ENCODE measurements around the gene PWWP2A.

PWWP2A gene

DNA sequence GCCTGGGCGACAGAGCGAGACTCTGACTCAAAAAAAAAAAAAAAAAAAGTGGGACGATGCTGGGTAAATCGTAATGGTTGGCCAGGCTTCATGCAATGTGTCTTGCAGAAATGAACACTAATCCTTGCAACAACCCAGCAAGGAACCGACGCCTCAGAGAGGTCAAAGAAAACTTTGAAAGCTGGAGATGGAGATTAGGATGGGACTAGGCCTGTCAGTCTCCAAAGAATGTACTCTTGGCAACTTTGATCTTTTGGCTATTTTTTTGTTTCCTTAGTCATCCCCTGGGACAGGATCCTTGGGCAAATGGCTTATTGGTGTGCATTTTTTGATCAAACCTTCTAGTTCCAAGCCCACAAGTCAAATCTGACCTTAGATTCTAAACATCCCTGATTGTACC lies 10.6 kb upstream of the PWWP2A start:
- H3K14ac ChIP-seq (ENCODE audit: low read length), result no peak overlapping the region
- H3K9ac ChIP-seq (ENCODE audit: low read length), result no peak overlapping the region
- H3K27me3 ChIP-seq (ENCODE audit: insufficient read depth, low read length), result no peaks in the 10 kb centered on the region
- no peaks in the 10 kb centered on the region for H3K4me1 ChIP-seq (ENCODE audit: control insufficient read depth in 1 of 2, insufficient read depth in 2 of 2, low read length in 2 of 2)
- peaks cover 2% of the 10 kb centered on the region for H3K9me3 ChIP-seq (ENCODE audit: insufficient read depth, low read depth, low read length)
- H3K4me2 ChIP-seq (ENCODE audit: low read length), result no peak overlapping the region
- no peaks in the 10 kb centered on the region for H3K36me3 ChIP-seq (ENCODE audit: control insufficient read depth in 1 of 2, insufficient read depth in 2 of 2, low read length in 2 of 2)
- DNase-seq, result no peak
- H2BK12ac ChIP-seq (ENCODE audit: low read length), result no peak overlapping the region
- no peaks in the 10 kb centered on the region for H3K79me1 ChIP-seq (ENCODE audit: low read length)
- H3K4ac ChIP-seq (ENCODE audit: low read depth, low read length), result no peak overlapping the region
- no peak overlapping the region for H3K4me3 ChIP-seq (ENCODE audit: low read depth, low read length)
- H4K8ac ChIP-seq (ENCODE audit: low read depth, low read length), result no peak overlapping the region
- H3K79me2 ChIP-seq (ENCODE audit: control insufficient read depth, insufficient read depth, low read length, poor library complexity), result no peaks in the 10 kb centered on the region
- no peak overlapping the region for H4K91ac ChIP-seq (ENCODE audit: low read depth, low read length)
- no peak overlapping the region for H4K12ac ChIP-seq (ENCODE audit: low read depth, low read length)
- H2BK5ac ChIP-seq (ENCODE audit: low read depth, low read length, poor library complexity), result no peak overlapping the region
- H2AFZ ChIP-seq (ENCODE audit: insufficient read depth, low read length, poor library complexity), result no peak overlapping the region
- WGBS (ENCODE audit: extremely low coverage, insufficient coverage, insufficient read length), result no CpG with 5 or more reads among the region's 6 CpGs
- no peak overlapping the region for H2BK120ac ChIP-seq (ENCODE audit: insufficient read depth, low read length, poor library complexity)
- no peak overlapping the region for H3K23ac ChIP-seq (ENCODE audit: low read length)
- H2AK5ac ChIP-seq (ENCODE audit: low read length), result no peak overlapping the region
- no peak overlapping the region for H3K27ac ChIP-seq (ENCODE audit: low read depth, low read length)
- H3K18ac ChIP-seq (ENCODE audit: low read length), result no peak overlapping the region

DNA sequence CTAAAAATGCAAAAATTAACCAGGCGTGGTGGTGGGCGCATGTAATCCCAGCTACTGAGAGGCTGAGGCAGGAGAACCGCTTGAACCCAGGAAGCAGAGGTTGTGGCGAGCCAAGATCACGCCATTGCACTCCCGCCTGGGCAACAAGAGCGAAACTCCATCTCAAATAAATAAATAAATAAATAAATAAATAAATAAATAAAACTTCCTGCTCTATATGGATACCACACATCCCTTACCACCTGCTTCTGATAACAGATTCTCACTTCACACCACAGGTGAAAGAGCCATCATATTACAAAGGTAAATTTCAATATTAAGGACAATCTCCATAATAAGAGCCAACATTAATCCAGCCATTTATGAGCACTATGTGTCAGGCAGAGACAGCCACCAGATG lies 9.4 kb upstream of the PWWP2A start:
- H3K4ac ChIP-seq (ENCODE audit: low read depth, low read length), result no peak overlapping the region
- H4K91ac ChIP-seq (ENCODE audit: low read depth, low read length), result no peak overlapping the region
- H3K14ac ChIP-seq (ENCODE audit: low read length), result no peak overlapping the region
- H3K79me1 ChIP-seq (ENCODE audit: low read length), result no peaks in the 10 kb centered on the region
- no peak overlapping the region for H4K12ac ChIP-seq (ENCODE audit: low read depth, low read length)
- WGBS (ENCODE audit: extremely low coverage, insufficient coverage, insufficient read length), result no CpG with 5 or more reads among the region's 7 CpGs
- H3K9ac ChIP-seq (ENCODE audit: low read length), result no peak overlapping the region
- H3K27me3 ChIP-seq (ENCODE audit: insufficient read depth, low read length), result no peaks in the 10 kb centered on the region
- no peak overlapping the region for H3K4me3 ChIP-seq (ENCODE audit: low read depth, low read length)
- no peak overlapping the region for H3K23ac ChIP-seq (ENCODE audit: low read length)
- no peaks in the 10 kb centered on the region for H3K79me2 ChIP-seq (ENCODE audit: control insufficient read depth, insufficient read depth, low read length, poor library complexity)
- no peak overlapping the region for H4K8ac ChIP-seq (ENCODE audit: low read depth, low read length)
- H3K9me3 ChIP-seq (ENCODE audit: insufficient read depth, low read depth, low read length), result peaks cover 2% of the 10 kb centered on the region
- H3K27ac ChIP-seq (ENCODE audit: low read depth, low read length), result no peak overlapping the region
- H3K4me2 ChIP-seq (ENCODE audit: low read length), result no peak overlapping the region
- no peak overlapping the region for H2BK5ac ChIP-seq (ENCODE audit: low read depth, low read length, poor library complexity)
- H2AFZ ChIP-seq (ENCODE audit: insufficient read depth, low read length, poor library complexity), result no peak overlapping the region
- no peak overlapping the region for H2BK120ac ChIP-seq (ENCODE audit: insufficient read depth, low read length, poor library complexity)
- H2AK5ac ChIP-seq (ENCODE audit: low read length), result no peak overlapping the region
- H2BK12ac ChIP-seq (ENCODE audit: low read length), result no peak overlapping the region
- DNase-seq, result no peak
- no peaks in the 10 kb centered on the region for H3K36me3 ChIP-seq (ENCODE audit: control insufficient read depth in 1 of 2, insufficient read depth in 2 of 2, low read length in 2 of 2)
- H3K4me1 ChIP-seq (ENCODE audit: control insufficient read depth in 1 of 2, insufficient read depth in 2 of 2, low read length in 2 of 2), result no peaks in the 10 kb centered on the region
- no peak overlapping the region for H3K18ac ChIP-seq (ENCODE audit: low read length)

DNA sequence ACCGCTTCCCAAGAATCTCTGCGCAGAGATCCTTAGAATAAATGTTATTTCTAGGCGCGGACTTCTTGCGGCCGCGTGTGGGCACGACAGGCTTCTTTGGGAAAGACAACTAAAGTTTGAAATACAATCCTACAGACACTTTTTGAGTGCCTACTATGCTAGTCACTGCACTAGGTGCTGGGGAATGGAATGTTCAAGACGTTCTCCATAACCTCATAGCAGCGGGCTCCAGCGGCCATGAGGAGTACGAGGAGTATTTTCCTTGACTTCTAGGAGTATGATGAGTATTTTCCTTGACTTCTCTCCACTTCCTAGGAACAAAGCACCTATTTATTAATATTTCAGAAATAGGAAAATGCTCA lies 636 bp upstream of the PWWP2A start:
- no CpG with 5 or more reads among the region's 12 CpGs for WGBS (ENCODE audit: extremely low coverage, insufficient coverage, insufficient read length)
- Histone ChIP-seq H3K79me1 (ENCODE audit: low read length) (peaks cover 7% of the 10 kb centered on the region), H3K4me3 (ENCODE audit: low read depth, low read length) (no peak overlapping the region), H3K27me3 (ENCODE audit: insufficient read depth, low read length) (no peaks in the 10 kb centered on the region), H3K23ac (ENCODE audit: low read length) (no peak overlapping the region), H4K12ac (ENCODE audit: low read depth, low read length) (no peak overlapping the region), H3K4me1 (ENCODE audit: control insufficient read depth in 1 of 2, insufficient read depth in 2 of 2, low read length in 2 of 2) (peaks cover 0 to 5% of the 10 kb centered on the region in 2 experiments), H3K79me2 (ENCODE audit: control insufficient read depth, insufficient read depth, low read length, poor library complexity) (peaks cover 9% of the 10 kb centered on the region), H2BK12ac (ENCODE audit: low read length) (no peak overlapping the region), H2AFZ (ENCODE audit: insufficient read depth, low read length, poor library complexity) (peak overlapping the region; percentile 66), H3K27ac (ENCODE audit: low read depth, low read length) (no peak overlapping the region), H2BK5ac (ENCODE audit: low read depth, low read length, poor library complexity) (no peak overlapping the region), H4K91ac (ENCODE audit: low read depth, low read length) (no peak overlapping the region), H3K4ac (ENCODE audit: low read depth, low read length) (no peak overlapping the region), H2AK5ac (ENCODE audit: low read length) (no peak overlapping the region), H2BK120ac (ENCODE audit: insufficient read depth, low read length, poor library complexity) (no peak overlapping the region), H4K8ac (ENCODE audit: low read depth, low read length) (no peak overlapping the region), H3K9me3 (ENCODE audit: insufficient read depth, low read depth, low read length) (no peaks in the 10 kb centered on the region), H3K14ac (ENCODE audit: low read length) (no peak overlapping the region), H3K9ac (ENCODE audit: low read length) (no peak overlapping the region), H3K4me2 (ENCODE audit: low read length) (peak overlapping the region; percentile 46), H3K18ac (ENCODE audit: low read length) (no peak overlapping the region), H3K36me3 (ENCODE audit: control insufficient read depth in 1 of 2, insufficient read depth in 2 of 2, low read length in 2 of 2) (peaks cover 2 to 12% of the 10 kb centered on the region in 2 experiments)
- DNase-seq, result no peak

DNA sequence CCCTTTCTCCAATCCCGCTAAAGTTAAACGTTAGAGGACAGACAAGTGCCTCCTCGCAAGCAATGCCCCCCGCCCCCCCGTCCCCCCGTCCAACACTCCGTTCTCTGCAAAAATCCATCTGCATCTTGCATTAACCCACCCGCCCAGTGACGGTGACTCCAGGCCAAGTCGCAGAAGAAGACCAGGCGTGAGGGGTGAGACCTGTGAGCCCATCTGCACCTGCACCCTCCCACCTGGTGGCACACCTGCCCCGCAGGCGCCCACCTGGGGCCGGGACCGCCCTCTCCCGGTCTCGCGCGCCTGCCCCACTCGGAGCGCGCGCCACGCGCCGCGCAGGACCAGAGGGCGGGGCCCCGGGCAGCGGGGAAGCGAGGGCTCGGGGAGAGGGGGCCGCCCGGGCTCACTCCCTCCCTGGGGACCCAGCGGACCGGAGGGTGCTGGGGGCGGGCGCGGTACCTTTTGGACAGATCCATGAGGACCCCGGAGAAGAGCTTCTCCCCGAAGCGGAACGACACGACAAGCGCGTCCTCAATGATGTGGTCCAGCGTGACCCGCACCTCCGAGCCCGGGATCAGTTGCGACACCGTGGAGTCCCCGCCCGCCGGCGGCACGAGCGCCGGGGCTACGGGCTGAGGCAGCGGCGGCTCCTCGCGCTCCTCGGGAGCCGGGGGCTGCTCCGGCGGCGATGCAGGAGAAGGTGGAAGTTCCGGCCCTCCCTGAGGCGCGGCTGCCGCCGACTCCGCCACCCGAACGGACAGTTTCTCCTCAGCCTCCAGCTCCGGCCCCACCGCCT lies 705 bp downstream of the PWWP2A start:
- Histone ChIP-seq H3K4me1 (ENCODE audit: control insufficient read depth in 1 of 2, insufficient read depth in 2 of 2, low read length in 2 of 2) (peaks cover 0 to 5% of the 10 kb centered on the region in 2 experiments), H4K8ac (ENCODE audit: low read depth, low read length) (peak overlapping the region; percentile 98), H3K14ac (ENCODE audit: low read length) (peak overlapping the region; percentile 98), H2BK120ac (ENCODE audit: insufficient read depth, low read length, poor library complexity) (peak overlapping the region; percentile 96), H2BK5ac (ENCODE audit: low read depth, low read length, poor library complexity) (peak overlapping the region; percentile 79), H3K36me3 (ENCODE audit: control insufficient read depth in 1 of 2, insufficient read depth in 2 of 2, low read length in 2 of 2) (peaks cover 4 to 16% of the 10 kb centered on the region in 2 experiments), H4K91ac (ENCODE audit: low read depth, low read length) (peak overlapping the region; percentile 94), H3K4me2 (ENCODE audit: low read length) (peak overlapping the region; percentile 89), H3K9me3 (ENCODE audit: insufficient read depth, low read depth, low read length) (no peaks in the 10 kb centered on the region), H3K9ac (ENCODE audit: low read length) (peak overlapping the region; percentile 94), H2AFZ (ENCODE audit: insufficient read depth, low read length, poor library complexity) (peak overlapping the region; percentile 75), H3K23ac (ENCODE audit: low read length) (no peak overlapping the region), H3K79me2 (ENCODE audit: control insufficient read depth, insufficient read depth, low read length, poor library complexity) (peaks cover 9% of the 10 kb centered on the region), H2BK12ac (ENCODE audit: low read length) (peak overlapping the region; percentile 61), H3K27ac (ENCODE audit: low read depth, low read length) (peak overlapping the region; percentile 95), H3K79me1 (ENCODE audit: low read length) (peaks cover 7% of the 10 kb centered on the region), H2AK5ac (ENCODE audit: low read length) (no peak overlapping the region), H3K18ac (ENCODE audit: low read length) (peak overlapping the region; percentile 80), H3K27me3 (ENCODE audit: insufficient read depth, low read length) (no peaks in the 10 kb centered on the region), H3K4ac (ENCODE audit: low read depth, low read length) (peak overlapping the region; percentile 53), H4K12ac (ENCODE audit: low read depth, low read length) (peak overlapping the region; percentile 96), H3K4me3 (ENCODE audit: low read depth, low read length) (peak overlapping the region; percentile 95)
- no CpG with 5 or more reads among the region's 79 CpGs for WGBS (ENCODE audit: extremely low coverage, insufficient coverage, insufficient read length)
- DNase-seq, result peak; percentile 69 to 74

All from trophoblast cell (in vitro differentiated cells and primary cell).